OCI-LY7 (cell line): Measurements from ENCODE around the gene PRKX. TPM values are rescaled to one million over a fixed set of nuclear protein-coding genes. Genes with fewer than 3 reads are reported as not detected.
A peak's percentile ranks its signal among the peaks of the same experiment; 100 is the strongest.

Experiments
- BruUV-seq: library from RNA; stranded (reverse); fragments of 400-500 nt; replicated peaks from 2 replicates; lab custom pipeline; 2021; lab: Mats Ljungman, UMichigan
- CTCF ChIA-PET: fragments of 300-600 bp; sonication (Branson Sonifier 250); formaldehyde crosslinking; loops from one replicate; lab custom pipeline; 2022; ENCODE audit warnings: antibody characterized with exemption; ENCODE audit not compliant: unreplicated experiment; lab: Charles Lee
- POLR2A ChIA-PET: fragments of 300-600 bp; sonication (Branson Sonifier 250); formaldehyde crosslinking; loops from one replicate; lab custom pipeline; 2022; ENCODE audit warnings: antibody characterized with exemption; lab: Charles Lee
- DNase-seq: peaks from one replicate; pipeline ENCODE4 v3.0.0-alpha.2; 2015; ENCODE audit warnings: low spot score
- H2AFZ ChIP-seq: fragments of 200-600 bp; sonication (generic), shearing (Covaris generic); 2 replicates; pipeline ENCODE4 v1.6.1; 2014; ENCODE audit warnings: mild to moderate bottlenecking, antibody characterized with exemption, low read length, moderate library complexity
- H3K27ac ChIP-seq: fragments of 200-600 bp; sonication (generic); 2 replicates; pipeline ENCODE4 v1.5.1; 2014; ENCODE audit warnings: mixed run types, low read depth, mild to moderate bottlenecking, moderate library complexity, low read length, inconsistent platforms; ENCODE audit not compliant: poor library complexity, severe bottlenecking
- H3K36me3 ChIP-seq: fragments of 200-600 bp; sonication (generic); 2 replicates; pipeline ENCODE4 v1.6.1; 2014; ENCODE audit warnings: mild to moderate bottlenecking, antibody characterized with exemption, low read length, moderate library complexity, mixed read lengths; ENCODE audit not compliant: insufficient read depth
- H3K4me1 ChIP-seq: fragments of 200-600 bp; sonication (generic); 2 replicates; pipeline ENCODE4 v1.5.1; 2014; ENCODE audit warnings: mild to moderate bottlenecking, low read length; ENCODE audit not compliant: insufficient read depth, poor library complexity, severe bottlenecking
- H3K4me2 ChIP-seq: fragments of 200-600 bp; sonication (generic); 2 replicates; pipeline ENCODE4 v1.6.1; 2014; ENCODE audit warnings: mild to moderate bottlenecking, low read length
- H3K4me3 ChIP-seq: fragments of 200-600 bp; sonication (generic); 2 replicates; pipeline ENCODE4 v1.5.1; 2014; ENCODE audit warnings: mild to moderate bottlenecking, low read depth, low read length; ENCODE audit not compliant: poor library complexity, severe bottlenecking
- H3K79me2 ChIP-seq: fragments of 200-600 bp; sonication (generic); 2 replicates; pipeline ENCODE4 v1.6.1; 2016; ENCODE audit warnings: low read depth, mild to moderate bottlenecking, low read length, moderate library complexity, mixed read lengths; ENCODE audit not compliant: insufficient read depth
- H3K9me2 ChIP-seq: fragments of 200-600 bp; sonication (generic); 2 replicates; pipeline ENCODE4 v1.6.1; 2016; ENCODE audit warnings: mild to moderate bottlenecking, low read length, mixed read lengths; ENCODE audit not compliant: insufficient read depth
- H3K9me3 ChIP-seq: fragments of 200-600 bp; sonication (generic); 2 replicates; pipeline ENCODE4 v1.6.1; 2014; ENCODE audit warnings: mild to moderate bottlenecking, mixed run types, low read length, mixed read lengths
- H4K20me1 ChIP-seq: fragments of 200-600 bp; sonication (generic); 2 replicates; pipeline ENCODE4 v1.6.1; 2014; ENCODE audit warnings: mild to moderate bottlenecking, antibody characterized with exemption, low read length, moderate library complexity, mixed read lengths; ENCODE audit not compliant: insufficient read depth
- CTCF ChIP-seq: fragments of 200-600 bp; sonication (generic); conservative IDR thresholded peaks from 2 replicates; pipeline ENCODE4 v1.5.1; 2014; ENCODE audit warnings: mild to moderate bottlenecking, antibody characterized with exemption, low read length, moderate library complexity, mixed read lengths
- EZH2phosphoT487 ChIP-seq: fragments of 200-600 bp; sonication (generic); IDR thresholded peaks from 2 replicates; pipeline ENCODE4 v1.6.1; 2018; ENCODE audit warnings: low read depth, borderline replicate concordance, mild to moderate bottlenecking, mixed run types, antibody characterized with exemption, low read length, moderate library complexity, mixed read lengths
- intact Hi-C: fragments of 100-400 bp; cut with micrococcal nuclease; formaldehyde crosslinking; loops from one replicate; pipeline ENCODE4 v1.10.0; 2022; ENCODE audit not compliant: unreplicated experiment
- total RNA-seq, 2 experiments: library from RNA; depleted of rRNA in 1 of 2; stranded (reverse); fragments of >200 nt in 1 of 2; shearing (Covaris generic) in 1 of 2; gene quantifications; 2 replicates each; pipeline ENCODE4 v1.2.3, GENCODE V29; 2014 to 2022

Gene PRKX
- total RNA-seq, 2 experiments from 2014 or later: 14.6 to 23.6 TPM

GRCh38 chrX:3638280-3638873 lies 75.1 kb downstream of the PRKX start:
- Histone ChIP-seq H3K36me3 (peaks cover under 1% of the 10 kb centered on the region), H4K20me1 (no peaks in the 10 kb centered on the region), H3K9me3 (no peaks in the 10 kb centered on the region), H3K79me2 (no peaks in the 10 kb centered on the region), H3K4me3 (no peak overlapping the region), H3K27ac (no peak overlapping the region), H3K4me1 (no peaks in the 10 kb centered on the region), H2AFZ (no peak overlapping the region), H3K9me2 (no peaks in the 10 kb centered on the region), H3K4me2 (no peak overlapping the region)
- no TSS peak for BruUV-seq
- peak; percentile 18 for DNase-seq
- ChIA-PET CTCF (no interaction called here), POLR2A (no interaction called here)
- intact Hi-C loops: no loop called here
- TF ChIP-seq EZH2phosphoT487 (no peak), CTCF (peak; percentile 75)

- TF ChIP-seq CTCF (no peak), EZH2phosphoT487 (no peak)
- no peak overlapping the region for H3K27ac ChIP-seq
- H3K9me2 ChIP-seq: no peaks in the 10 kb centered on the region
- no TSS peak for BruUV-seq
- no peaks in the 10 kb centered on the region for H3K79me2 ChIP-seq
- intact Hi-C loops: no loop called here
- no peaks in the 10 kb centered on the region for H4K20me1 ChIP-seq
- no peak overlapping the region for H3K4me2 ChIP-seq
- no peak overlapping the region for H2AFZ ChIP-seq
- H3K4me1 ChIP-seq: no peaks in the 10 kb centered on the region
- H3K4me3 ChIP-seq: no peak overlapping the region
- DNase-seq: no peak
- no peaks in the 10 kb centered on the region for H3K9me3 ChIP-seq
- ChIA-PET POLR2A (no interaction called here), CTCF (no interaction called here)
- no peaks in the 10 kb centered on the region for H3K36me3 ChIP-seq
Measured at GRCh38 chrX:3636803-3637202, 76.6 kb downstream of the PRKX start.

DNA sequence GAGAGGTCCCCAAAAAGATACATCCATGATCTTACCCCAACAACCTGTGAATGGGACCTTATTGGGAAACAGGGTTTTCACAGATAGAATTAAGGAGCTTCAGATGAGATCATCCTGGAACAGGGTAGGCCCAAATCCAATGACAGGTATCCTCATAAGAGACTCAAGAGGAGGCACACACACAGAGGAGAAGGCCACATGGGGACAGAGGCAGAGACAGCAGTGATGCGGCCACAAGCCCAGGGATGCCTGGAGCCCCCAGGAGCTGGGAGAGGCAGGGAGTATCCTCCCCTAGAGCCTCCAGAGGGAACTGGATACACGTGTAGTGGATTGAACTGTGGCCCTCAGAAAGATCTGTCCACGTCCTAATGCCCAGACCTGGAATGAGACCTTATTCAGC lies 82.3 kb downstream of the PRKX start:
- Histone ChIP-seq H3K9me2 (no peaks in the 10 kb centered on the region), H3K4me1 (no peaks in the 10 kb centered on the region), H3K4me3 (no peak overlapping the region), H4K20me1 (no peaks in the 10 kb centered on the region), H3K36me3 (peaks cover 3% of the 10 kb centered on the region; the same call in 1 of the 2 replicates), H3K79me2 (no peaks in the 10 kb centered on the region), H2AFZ (no peak overlapping the region), H3K4me2 (no peak overlapping the region), H3K27ac (no peak overlapping the region), H3K9me3 (no peaks in the 10 kb centered on the region)
- BruUV-seq: no TSS peak
- TF ChIP-seq EZH2phosphoT487: no peak
- TF ChIP-seq CTCF: no peak
- CTCF ChIA-PET: no interaction called here
- POLR2A ChIA-PET: no interaction called here
- intact Hi-C loops: no loop called here
- no peak for DNase-seq
